IMR-90 (cell line): ENCODE measurements around the gene CROCC2. TPM values are rescaled to one million over a fixed set of nuclear protein-coding genes. Genes with fewer than 3 reads are reported as not detected.

ENCODE experiments used
- ATAC-seq: fragments of 200-7000 bp; cut with Tn5 transposase; 2 replicates; pipeline ENCODE4 v1.9.1; 2020; ENCODE audit warnings: low read depth, mild to moderate bottlenecking, moderate library complexity
- BruUV-seq: library from RNA; stranded (reverse); fragments of 400-500 nt; replicated peaks from 2 replicates; lab custom pipeline; 2021; lab: Mats Ljungman, UMichigan
- CTCF ChIA-PET: fragments of 300-600 bp; formaldehyde crosslinking; extraction: SDS; loops from one replicate; lab custom pipeline; 2021; ENCODE audit warnings: antibody characterized with exemption; lab: Yijun Ruan, JAX
- POLR2A ChIA-PET: fragments of 300-600 bp; sonication (Branson Sonifier 250); formaldehyde crosslinking; loops from one replicate; lab custom pipeline; 2022; ENCODE audit warnings: antibody characterized with exemption; ENCODE audit not compliant: unreplicated experiment; lab: Charles Lee
- DNase-seq: peaks from one replicate; pipeline ENCODE4 v3.0.0; 2013
- H2AFZ ChIP-seq: replicated peaks from 2 replicates; pipeline ENCODE3; 2013; ENCODE audit warnings: low read length, mild to moderate bottlenecking; ENCODE audit not compliant: poor library complexity
- H2AK5ac ChIP-seq: 2 replicates; pipeline ENCODE4 v1.6.1; 2013; ENCODE audit warnings: low read depth, low read length, inconsistent platforms
- H2AK9ac ChIP-seq: replicated peaks from 2 replicates; pipeline ENCODE3; 2013; ENCODE audit warnings: mild to moderate bottlenecking, low read depth, low read length, moderate library complexity; ENCODE audit not compliant: poor library complexity
- H2BK120ac ChIP-seq: 2 replicates; pipeline ENCODE4 v1.6.1; 2013; ENCODE audit warnings: low read depth, low read length, inconsistent platforms
- H2BK15ac ChIP-seq: 3 replicates; pipeline ENCODE4 v1.6.1; 2013; ENCODE audit warnings: low read depth, low read length, inconsistent platforms
- H2BK20ac ChIP-seq: 2 replicates; pipeline ENCODE4 v1.6.1; 2013; ENCODE audit warnings: low read depth, mild to moderate bottlenecking, inconsistent platforms, low read length, moderate library complexity
- H2BK5ac ChIP-seq: 2 replicates; pipeline ENCODE4 v1.6.1; 2013; ENCODE audit warnings: mild to moderate bottlenecking, low read depth, low read length, inconsistent platforms; ENCODE audit not compliant: poor library complexity, severe bottlenecking
- H3K14ac ChIP-seq: replicated peaks from 2 replicates; pipeline ENCODE4 v1.6.1; 2013; ENCODE audit warnings: low read depth, low read length, inconsistent platforms
- H3K18ac ChIP-seq: 2 replicates; pipeline ENCODE4 v1.6.1; 2013; ENCODE audit warnings: low read depth, low read length, control low read depth
- H3K23ac ChIP-seq: 2 replicates; pipeline ENCODE4 v1.6.1; 2013; ENCODE audit warnings: low read depth, low read length, inconsistent platforms
- H3K27ac ChIP-seq: 2 replicates; pipeline ENCODE4 v1.5.1; 2013; ENCODE audit warnings: mild to moderate bottlenecking, control low read depth, low read length; ENCODE audit not compliant: insufficient read depth
- H3K27me3 ChIP-seq: 2 replicates; pipeline ENCODE4 v1.6.1; 2013; ENCODE audit warnings: low read length; ENCODE audit not compliant: control insufficient read depth, insufficient read depth
- H3K36me3 ChIP-seq: 2 replicates; pipeline ENCODE4 v1.6.1; 2013; ENCODE audit warnings: low read length, mixed read lengths; ENCODE audit not compliant: control insufficient read depth, insufficient read depth
- H3K4ac ChIP-seq: 2 replicates; pipeline ENCODE4 v1.6.1; 2013; ENCODE audit warnings: low read depth, low read length, inconsistent platforms
- H3K4me1 ChIP-seq: 2 replicates; pipeline ENCODE4 v1.6.1; 2013; ENCODE audit warnings: low read length, mixed read lengths; ENCODE audit not compliant: control insufficient read depth, insufficient read depth
- H3K4me2 ChIP-seq: 2 replicates; pipeline ENCODE4 v1.6.1; 2013; ENCODE audit warnings: low read depth, mild to moderate bottlenecking, control low read depth, low read length, moderate library complexity
- H3K4me3 ChIP-seq: 2 replicates; pipeline ENCODE4 v1.5.1; 2013; ENCODE audit warnings: low read depth, mild to moderate bottlenecking, control low read depth, low read length, moderate library complexity; ENCODE audit not compliant: insufficient read depth
- H3K56ac ChIP-seq: 2 replicates; pipeline ENCODE4 v1.6.1; 2013; ENCODE audit warnings: low read length, inconsistent platforms; ENCODE audit not compliant: insufficient read depth; ENCODE audit errors: extremely low read depth
- H3K79me1 ChIP-seq, 2 experiments: 2 replicates each; pipeline ENCODE4 v1.6.1; 2013; ENCODE audit warnings: low read length in 2 of 2, inconsistent platforms in 1 of 2, low read depth in 1 of 2
- H3K9ac ChIP-seq: 2 replicates; pipeline ENCODE4 v1.6.1; 2013; ENCODE audit warnings: low read depth, low read length, control low read depth
- H3K9me1 ChIP-seq: 2 replicates; pipeline ENCODE4 v1.6.1; 2013; ENCODE audit warnings: low read length, inconsistent platforms; ENCODE audit not compliant: insufficient read depth
- H3K9me3 ChIP-seq: 2 replicates; pipeline ENCODE4 v1.6.1; 2013; ENCODE audit warnings: low read length; ENCODE audit not compliant: control insufficient read depth, insufficient read depth
- H4K20me1 ChIP-seq: 2 replicates; pipeline ENCODE4 v1.6.1; 2013; ENCODE audit warnings: low read length, inconsistent platforms; ENCODE audit not compliant: insufficient read depth
- H4K5ac ChIP-seq: 2 replicates; pipeline ENCODE4 v1.6.1; 2013; ENCODE audit warnings: mild to moderate bottlenecking, low read depth, low read length, control low read depth
- H4K8ac ChIP-seq, 2 experiments: 2 replicates each; pipeline ENCODE4 v1.6.1; 2013; ENCODE audit warnings: low read depth in 2 of 2, low read length in 2 of 2, control low read depth in 1 of 2, inconsistent platforms in 1 of 2
- H4K91ac ChIP-seq: 2 replicates; pipeline ENCODE4 v1.6.1; 2013; ENCODE audit warnings: low read depth, low read length, inconsistent platforms; ENCODE audit not compliant: insufficient read depth
- CEBPB ChIP-seq: IDR thresholded peaks from 2 replicates; pipeline ENCODE4 v1.6.1; 2012; ENCODE audit warnings: low read depth, low read length, improper control_type of control experiment
- CHD1 ChIP-seq: IDR thresholded peaks from 2 replicates; pipeline ENCODE4 v1.6.1; 2012; ENCODE audit warnings: low read depth, low read length, improper control_type of control experiment
- FOS ChIP-seq: fragments of 150-350 bp; IDR thresholded peaks from 2 replicates; pipeline ENCODE4 v1.6.1; 2016; ENCODE audit warnings: low read depth, low read length
- MAFK ChIP-seq: IDR thresholded peaks from 2 replicates; pipeline ENCODE4 v1.6.1; 2012; ENCODE audit warnings: low read depth, low read length, improper control_type of control experiment
- MAZ ChIP-seq: IDR thresholded peaks from 2 replicates; pipeline ENCODE4 v1.6.1; 2012; ENCODE audit warnings: low read depth, mild to moderate bottlenecking, low read length, improper control_type of control experiment, moderate library complexity, borderline replicate concordance
- MXI1 ChIP-seq: IDR thresholded peaks from 2 replicates; pipeline ENCODE4 v1.6.1; 2012; ENCODE audit warnings: low read depth, mild to moderate bottlenecking, low read length, moderate library complexity, borderline replicate concordance
- NFE2L2 ChIP-seq: fragments of 150-350 bp; IDR thresholded peaks from 2 replicates; pipeline ENCODE4 v1.6.1; 2016; ENCODE audit warnings: low read depth, mild to moderate bottlenecking, low read length
- POLR2A ChIP-seq: IDR thresholded peaks from 2 replicates; pipeline ENCODE4 v1.6.1; 2012; ENCODE audit warnings: mild to moderate bottlenecking, low read depth, low read length
- RCOR1 ChIP-seq: IDR thresholded peaks from 2 replicates; pipeline ENCODE4 v1.6.1; 2012; ENCODE audit warnings: mild to moderate bottlenecking, low read length, improper control_type of control experiment; ENCODE audit not compliant: insufficient replicate concordance
- RFX5 ChIP-seq: IDR thresholded peaks from 2 replicates; pipeline ENCODE4 v1.8.0; 2012; ENCODE audit warnings: low read depth, mild to moderate bottlenecking, low read length, moderate library complexity
- SMC3 ChIP-seq: fragments of 150-350 bp; IDR thresholded peaks from 2 replicates; pipeline ENCODE4 v1.6.1; 2016; ENCODE audit warnings: low read depth, mild to moderate bottlenecking, antibody characterized with exemption, low read length, moderate library complexity
- WGBS, 2 experiments: methylation state at CpG; one replicate each; pipeline versions ENCODE4 v1.1.5 to v1.1.7; 2013; ENCODE audit warnings: missing lambda C conversion rate in 2 of 2; ENCODE audit not compliant: insufficient read length in 1 of 2; ENCODE audit errors: extremely low coverage in 2 of 2; 5-methylcytosine and 5-hydroxymethylcytosine counted together
- dilution Hi-C: fragments of 300-500 bp; cut with HindIII; formaldehyde crosslinking; loops from one replicate; pipeline ENCODE4 v1.14.3; 2018; ENCODE audit warnings: low sequenced_read_pairs; ENCODE audit not compliant: unreplicated experiment
- in situ Hi-C: fragments of 300-500 bp; cut with MboI; formaldehyde crosslinking; loops from 3 replicates; pipeline ENCODE4 v1.14.3; 2019; ENCODE audit warnings: low sequenced_read_pairs, inconsistent platforms, mixed read lengths
- intact Hi-C: fragments of 100-400 bp; cut with micrococcal nuclease; formaldehyde crosslinking; loops from 2 replicates; pipeline ENCODE4 v1.10.0; 2022
- polyA plus RNA-seq, 3 experiments: library from polyadenylated mRNA; depleted of rRNA; stranded (reverse); fragments of >200 nt; gene quantifications; 2 replicates each; pipeline ENCODE4 v1.2.3, GENCODE V29; 2012; ENCODE audit warnings: low replicate concordance in 1 of 3
- total RNA-seq: library from RNA; depleted of rRNA; stranded (reverse); fragments of >200 nt; gene quantifications from 2 replicates; pipeline ENCODE4 v1.2.3, GENCODE V29; 2012
- TF ChIP-seq, protein P1 (sequence below): fragments of 150-350 bp; IDR thresholded peaks from 2 replicates; pipeline ENCODE4 v1.6.1; 2017; ENCODE audit warnings: mild to moderate bottlenecking, antibody characterized with exemption, low read length, low read depth
- TF ChIP-seq, protein P2 (sequence below): conservative IDR thresholded peaks from 2 replicates; pipeline ENCODE4 v1.5.1; 2012; ENCODE audit warnings: mild to moderate bottlenecking, low read depth, low read length, improper control_type of control experiment
- TF ChIP-seq, protein P3 (sequence below): fragments of 150-350 bp; IDR thresholded peaks from 2 replicates; pipeline ENCODE4 v1.6.1; 2016; ENCODE audit warnings: low read depth, mild to moderate bottlenecking, low read length, moderate library complexity, borderline replicate concordance

The CROCC2 gene
- total and polyA plus RNA-seq, 2 of the 4 experiments (the other 2 are of a cell fraction): not detected

GRCh38 chr2:241006412-241006811 lies 100.3 kb downstream of the CROCC2 start:
- no peak overlapping the region for H3K4me2 ChIP-seq
- no CpG with 5 or more reads among the region's 3 CpGs for WGBS, 2 experiments
- H3K79me1 ChIP-seq: peaks cover 0 to 5% of the 10 kb centered on the region in 2 experiments; a peak in 1 of 4 replicates
- BruUV-seq: no TSS peak
- H3K36me3 ChIP-seq: peaks cover 21% of the 10 kb centered on the region
- H4K20me1 ChIP-seq: no peaks in the 10 kb centered on the region
- no peak overlapping the region for H3K9ac ChIP-seq
- no peak overlapping the region for H2BK5ac ChIP-seq
- no peak overlapping the region for H3K27ac ChIP-seq
- H2AK5ac ChIP-seq: no peak overlapping the region
- H4K91ac ChIP-seq: no peak overlapping the region
- H3K4me1 ChIP-seq: peaks cover 13% of the 10 kb centered on the region; the same call in 1 of the 2 replicates
- H4K8ac ChIP-seq: no peak overlapping the region
- H2BK120ac ChIP-seq: no peak overlapping the region
- H3K14ac ChIP-seq: no peak overlapping the region
- no peak overlapping the region for H2BK20ac ChIP-seq
- no peak for ATAC-seq
- in situ Hi-C loops (no loop called here), dilution Hi-C loops (no loop called here), intact Hi-C loops (no loop called here)
- no peak overlapping the region for H4K5ac ChIP-seq
- H3K23ac ChIP-seq: no peak overlapping the region
- H3K9me3 ChIP-seq: peaks cover 18% of the 10 kb centered on the region
- ChIA-PET CTCF (no interaction called here), POLR2A (no interaction called here)
- no peak overlapping the region for H3K18ac ChIP-seq
- no peak overlapping the region for H3K4ac ChIP-seq
- H2AFZ ChIP-seq: no peak overlapping the region
- no peak overlapping the region for H3K56ac ChIP-seq
- H3K9me1 ChIP-seq: peaks cover 8% of the 10 kb centered on the region; the same call in 1 of the 2 replicates
- H3K27me3 ChIP-seq: no peaks in the 10 kb centered on the region
- no peak overlapping the region for H2AK9ac ChIP-seq
- no peak overlapping the region for H3K4me3 ChIP-seq
- TF ChIP-seq NFE2L2 (no peak), SMC3 (no peak), MAFK (no peak), CHD1 (no peak), RFX5 (no peak), MXI1 (no peak), RCOR1 (no peak), POLR2A (no peak), FOS (no peak), MAZ (no peak), CEBPB (no peak)
- TF ChIP-seq, protein P1, sequence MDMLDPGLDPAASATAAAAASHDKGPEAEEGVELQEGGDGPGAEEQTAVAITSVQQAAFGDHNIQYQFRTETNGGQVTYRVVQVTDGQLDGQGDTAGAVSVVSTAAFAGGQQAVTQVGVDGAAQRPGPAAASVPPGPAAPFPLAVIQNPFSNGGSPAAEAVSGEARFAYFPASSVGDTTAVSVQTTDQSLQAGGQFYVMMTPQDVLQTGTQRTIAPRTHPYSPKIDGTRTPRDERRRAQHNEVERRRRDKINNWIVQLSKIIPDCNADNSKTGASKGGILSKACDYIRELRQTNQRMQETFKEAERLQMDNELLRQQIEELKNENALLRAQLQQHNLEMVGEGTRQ: no peak
- TF ChIP-seq, protein P2, sequence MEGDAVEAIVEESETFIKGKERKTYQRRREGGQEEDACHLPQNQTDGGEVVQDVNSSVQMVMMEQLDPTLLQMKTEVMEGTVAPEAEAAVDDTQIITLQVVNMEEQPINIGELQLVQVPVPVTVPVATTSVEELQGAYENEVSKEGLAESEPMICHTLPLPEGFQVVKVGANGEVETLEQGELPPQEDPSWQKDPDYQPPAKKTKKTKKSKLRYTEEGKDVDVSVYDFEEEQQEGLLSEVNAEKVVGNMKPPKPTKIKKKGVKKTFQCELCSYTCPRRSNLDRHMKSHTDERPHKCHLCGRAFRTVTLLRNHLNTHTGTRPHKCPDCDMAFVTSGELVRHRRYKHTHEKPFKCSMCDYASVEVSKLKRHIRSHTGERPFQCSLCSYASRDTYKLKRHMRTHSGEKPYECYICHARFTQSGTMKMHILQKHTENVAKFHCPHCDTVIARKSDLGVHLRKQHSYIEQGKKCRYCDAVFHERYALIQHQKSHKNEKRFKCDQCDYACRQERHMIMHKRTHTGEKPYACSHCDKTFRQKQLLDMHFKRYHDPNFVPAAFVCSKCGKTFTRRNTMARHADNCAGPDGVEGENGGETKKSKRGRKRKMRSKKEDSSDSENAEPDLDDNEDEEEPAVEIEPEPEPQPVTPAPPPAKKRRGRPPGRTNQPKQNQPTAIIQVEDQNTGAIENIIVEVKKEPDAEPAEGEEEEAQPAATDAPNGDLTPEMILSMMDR: no peak
- TF ChIP-seq, protein P3, sequence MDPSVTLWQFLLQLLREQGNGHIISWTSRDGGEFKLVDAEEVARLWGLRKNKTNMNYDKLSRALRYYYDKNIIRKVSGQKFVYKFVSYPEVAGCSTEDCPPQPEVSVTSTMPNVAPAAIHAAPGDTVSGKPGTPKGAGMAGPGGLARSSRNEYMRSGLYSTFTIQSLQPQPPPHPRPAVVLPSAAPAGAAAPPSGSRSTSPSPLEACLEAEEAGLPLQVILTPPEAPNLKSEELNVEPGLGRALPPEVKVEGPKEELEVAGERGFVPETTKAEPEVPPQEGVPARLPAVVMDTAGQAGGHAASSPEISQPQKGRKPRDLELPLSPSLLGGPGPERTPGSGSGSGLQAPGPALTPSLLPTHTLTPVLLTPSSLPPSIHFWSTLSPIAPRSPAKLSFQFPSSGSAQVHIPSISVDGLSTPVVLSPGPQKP: no peak
- DNase-seq: no peak
- H2BK15ac ChIP-seq: no peak overlapping the region
